Frontal cortex (tissue), 4 donors: ENCODE results near the gene SLC25A38. TPM values are rescaled to one million over a fixed set of nuclear protein-coding genes. Genes with fewer than 3 reads are reported as not detected.

ENCODE experiments used
- DNase-seq, 2 donors: peaks; one replicate each; pipeline ENCODE4 v3.0.0; 2012; ENCODE audit warnings: low spot score in 2 of 2
- FAIRE-seq: peaks from 2 replicates; lab custom pipeline; 2012; peaks lifted over from hg19 to GRCh38; lab: Jason Lieb, UNC
- total RNA-seq: library from RNA; depleted of rRNA; stranded (reverse); fragments of >200 nt; gene quantifications from one replicate; pipeline ENCODE4 v1.2.3, GENCODE V29; 2014
- donor health status: control.
- donor health status: control.
- donor health status: control.

SLC25A38 gene
- total RNA-seq, 1 donor from 2014 or later: 14.3 TPM

DNA sequence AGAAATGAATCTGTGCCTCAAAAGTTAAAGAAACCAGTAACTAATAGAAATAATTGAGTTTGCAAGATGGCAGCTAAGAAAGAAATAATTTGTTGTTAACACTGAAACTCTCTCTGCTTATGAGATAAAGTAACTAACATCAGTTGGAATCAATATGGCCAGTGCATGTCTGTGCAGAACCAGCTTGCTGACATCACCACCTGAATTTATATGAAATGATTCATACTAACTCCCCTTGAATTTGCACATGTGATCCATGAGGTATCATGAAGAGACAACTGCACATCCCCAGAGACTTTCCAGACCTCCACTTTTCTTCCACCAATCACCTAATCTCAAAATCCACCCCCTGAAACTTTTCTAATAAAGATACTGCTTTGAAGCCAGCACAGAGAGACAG, 10.3 kb upstream of the SLC25A38 start:
- FAIRE-seq (no peak), DNase-seq (no peak)

DNA sequence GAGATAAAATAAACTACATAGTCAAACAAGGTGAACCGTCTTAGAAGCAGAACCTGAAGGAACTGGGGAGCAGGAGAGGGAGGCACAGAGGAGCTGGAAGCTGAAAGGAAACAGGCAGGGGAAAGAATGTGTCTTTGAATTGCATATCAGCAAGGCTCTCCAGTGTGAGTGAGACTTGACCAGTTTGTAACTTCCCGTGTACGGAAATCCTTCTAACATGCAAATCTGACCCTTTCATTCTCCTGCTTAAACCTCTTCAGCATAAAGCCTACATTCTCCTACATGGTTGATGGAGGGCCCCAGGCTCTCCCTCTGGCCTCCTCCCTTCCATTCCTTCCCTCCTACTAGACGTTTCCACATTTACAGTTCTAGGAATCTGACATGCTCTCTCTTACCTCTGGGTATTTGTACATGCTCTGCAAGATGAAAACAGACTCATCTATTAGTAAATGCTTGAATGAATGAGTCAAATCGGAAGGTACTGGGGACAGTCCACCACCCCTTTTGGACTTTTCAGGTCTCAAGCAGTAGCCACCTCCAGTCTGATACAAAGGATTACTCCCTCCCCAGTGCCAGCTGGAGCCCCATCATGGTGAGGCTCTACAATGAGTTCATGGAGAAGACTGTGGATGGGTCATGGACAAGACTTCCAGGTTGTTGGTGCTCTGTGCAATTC, 6.1 kb upstream of the SLC25A38 start:
- no peak for FAIRE-seq
- DNase-seq: no peak

DNA sequence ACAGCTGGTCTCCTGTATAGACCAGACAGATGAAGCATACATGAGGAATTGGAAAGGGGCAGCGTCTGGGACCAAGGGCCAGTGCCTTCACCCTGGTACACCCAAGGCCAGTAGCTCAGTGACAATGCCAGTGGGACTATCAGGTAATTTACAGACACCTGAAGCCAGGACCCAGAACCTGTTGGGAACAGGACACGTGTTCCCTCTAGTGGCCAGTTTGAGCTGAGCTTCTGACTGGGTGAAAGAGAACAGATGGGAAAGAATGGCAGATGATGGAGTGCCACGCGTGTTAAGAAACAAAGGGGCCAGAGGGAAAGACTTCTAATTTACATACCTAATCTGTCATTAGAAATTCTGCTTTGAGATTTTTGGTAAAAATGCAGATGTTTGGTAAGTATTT, 5.1 kb upstream of the SLC25A38 start:
- peak in 1 of 2 donors; percentile 26 for DNase-seq

DNA sequence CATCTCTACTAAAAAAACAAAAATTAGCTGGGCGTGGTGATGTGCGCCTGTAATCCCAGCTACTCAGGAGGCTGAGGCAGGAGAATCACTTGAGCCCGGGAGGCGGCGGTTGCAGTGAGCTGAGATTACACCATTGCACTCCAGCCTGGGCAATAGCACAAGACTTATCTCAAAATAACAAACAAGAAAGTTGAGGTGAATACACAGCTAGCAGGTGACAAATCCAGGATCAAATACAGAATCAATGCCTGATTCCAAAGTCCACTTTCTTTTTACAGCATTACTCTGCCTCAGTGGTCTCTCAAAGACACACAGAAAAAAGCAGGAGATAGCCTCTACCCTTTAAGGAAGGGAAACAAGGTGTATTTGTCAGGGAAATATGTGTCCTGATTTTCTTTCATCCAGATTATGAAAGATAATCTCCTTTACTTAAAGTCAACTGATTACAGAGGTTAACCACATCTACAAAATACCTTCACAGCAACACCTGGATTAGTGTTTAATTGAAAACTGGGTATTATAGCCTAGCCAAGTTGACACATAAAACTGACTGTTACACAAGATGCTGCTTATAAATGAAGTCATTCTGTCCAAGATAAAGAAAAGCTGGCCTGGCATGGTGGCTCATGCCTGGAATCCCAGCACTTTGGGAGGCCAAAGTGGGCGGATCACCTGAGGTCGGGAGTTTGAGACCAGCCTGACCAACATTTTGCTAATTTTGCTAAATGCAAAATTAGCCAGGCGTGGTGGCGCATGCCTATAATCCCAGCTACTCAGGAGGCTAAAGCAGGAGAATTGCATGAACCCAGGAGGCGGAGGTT, 4.0 kb upstream of the SLC25A38 start:
- no peak for DNase-seq
- no peak for FAIRE-seq

More for the DNA sequence above, 5.1 kb upstream of the SLC25A38 start:
- FAIRE-seq: no peak

DNA sequence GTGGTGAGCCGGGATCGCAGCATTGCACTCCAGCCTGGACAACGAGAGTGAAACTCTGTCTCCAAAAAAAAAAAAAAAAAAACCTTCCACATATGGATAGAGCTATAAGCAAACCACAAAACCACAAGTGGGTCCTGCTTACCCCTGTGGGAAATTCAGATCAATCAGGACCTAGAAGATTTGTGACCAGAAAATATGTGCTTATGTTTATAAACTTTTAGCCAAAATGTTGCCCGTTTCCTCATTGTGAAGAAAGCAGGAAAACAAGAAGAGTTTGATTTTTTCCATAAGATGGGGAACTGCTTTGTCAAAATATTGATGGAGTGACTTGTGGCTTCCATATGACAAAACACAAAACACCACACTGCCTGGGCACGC, 3.4 kb upstream of the SLC25A38 start:
- DNase-seq: no peak

DNA sequence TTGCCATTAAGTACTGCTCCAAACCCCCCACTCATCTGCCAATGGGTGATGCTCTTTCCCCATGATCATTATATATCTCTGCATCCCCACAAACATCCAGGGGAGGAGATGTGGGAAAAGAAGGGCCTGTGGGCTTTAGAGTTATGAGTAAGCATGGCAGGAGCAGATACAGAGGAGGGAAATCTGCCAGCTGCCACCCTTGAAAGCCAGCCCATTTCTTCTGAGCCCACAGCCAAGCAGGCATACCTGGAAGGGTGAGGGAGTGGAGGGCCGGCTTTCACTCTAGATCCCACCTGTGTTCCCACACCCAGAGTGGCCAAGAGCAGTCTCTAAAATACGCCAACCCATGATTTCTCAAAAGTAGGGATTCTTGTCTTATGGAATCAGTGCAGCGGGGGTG, 1.7 kb upstream of the SLC25A38 start:
- FAIRE-seq: no peak
- DNase-seq: no peak

More for the DNA sequence above, 3.4 kb upstream of the SLC25A38 start:
- FAIRE-seq: no peak

DNA sequence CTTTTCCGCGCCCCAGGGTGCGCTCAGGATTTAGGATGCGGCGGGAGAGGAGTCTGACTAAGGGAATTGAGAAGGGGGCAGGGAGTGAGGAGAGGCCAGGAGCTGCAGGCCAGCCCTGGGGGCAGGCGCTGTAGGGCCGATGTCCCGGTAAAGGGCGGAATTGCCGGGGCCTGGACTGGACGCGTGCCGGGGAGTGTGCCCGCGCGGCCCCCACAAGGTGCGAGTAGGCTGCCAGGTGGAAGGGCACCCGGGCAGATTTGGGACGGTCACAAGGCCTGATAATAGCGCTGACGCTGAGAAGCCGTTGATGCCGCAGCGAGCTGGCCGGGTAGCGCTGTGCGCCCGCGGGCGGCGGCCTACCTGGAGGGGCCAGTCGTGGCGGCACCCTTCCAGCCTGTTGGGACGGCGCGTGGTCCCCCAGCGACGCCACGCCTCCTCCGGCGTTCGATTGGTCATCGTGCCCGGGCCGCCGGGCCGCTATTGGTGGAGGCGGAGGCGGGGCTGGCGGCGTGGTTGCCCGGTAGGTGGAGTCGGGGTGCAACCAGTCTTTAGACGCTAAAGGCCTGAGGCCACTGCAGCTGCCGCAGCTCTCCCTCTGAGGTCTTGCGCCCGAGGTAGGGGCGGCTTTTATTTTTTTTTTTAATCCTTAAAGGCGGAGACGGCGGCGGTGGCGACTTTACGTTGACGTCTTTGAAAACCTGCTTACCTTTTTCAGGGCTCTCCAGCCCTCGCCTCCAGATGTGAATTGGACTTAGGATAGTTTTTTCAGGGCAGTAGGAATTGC, 903 bp downstream of the SLC25A38 start:
- FAIRE-seq: no peak

DNA sequence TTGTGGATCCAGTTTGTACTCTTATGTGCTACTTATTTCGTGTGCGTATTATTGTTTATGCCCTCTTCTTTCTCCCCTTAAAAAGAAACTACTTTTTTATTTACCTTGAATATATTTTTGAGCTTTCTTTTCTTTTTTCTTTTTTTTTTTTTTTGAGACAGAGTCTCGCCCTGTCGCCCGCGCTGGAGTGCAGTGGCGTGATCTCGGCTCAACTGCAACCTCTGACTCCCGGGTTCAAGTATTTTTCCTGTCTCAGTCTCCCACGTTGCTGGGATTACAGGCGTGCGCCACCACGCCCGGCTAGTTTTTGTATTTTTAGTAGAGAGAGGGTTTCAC, 1.5 kb downstream of the SLC25A38 start:
- FAIRE-seq: no peak

More for the DNA sequence above, 903 bp downstream of the SLC25A38 start:
- DNase-seq: peak; percentile 95 to 99

DNA sequence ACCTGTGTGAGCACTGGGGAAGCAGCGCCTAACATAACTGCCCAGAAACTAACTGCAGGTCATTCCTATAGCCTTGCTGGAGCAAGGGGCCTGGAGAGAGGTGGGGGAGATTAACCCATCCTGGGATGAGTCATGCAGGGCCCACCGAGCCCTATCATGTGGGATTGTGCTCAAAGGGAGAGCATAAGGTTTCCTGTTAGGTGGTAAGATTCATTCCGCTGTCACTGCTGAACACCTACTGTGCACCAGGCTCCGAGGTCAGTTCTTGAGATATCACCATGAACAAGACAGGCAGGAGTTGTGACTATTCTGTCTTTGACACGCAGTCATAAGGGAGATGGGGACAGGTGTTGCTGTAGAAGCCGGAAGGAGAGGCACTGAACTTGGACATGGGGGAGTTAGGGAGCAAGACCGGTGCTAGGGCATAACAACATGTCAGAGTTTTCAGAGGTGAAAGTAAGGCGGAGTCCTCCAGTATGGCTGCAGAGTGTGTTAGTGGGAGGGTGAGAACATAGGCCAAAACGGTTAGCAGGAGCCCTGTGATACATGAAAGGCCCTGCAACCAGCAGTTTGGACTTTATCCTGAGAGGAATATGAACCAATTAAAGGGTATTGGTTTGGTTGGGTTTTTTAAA, 2.4 kb downstream of the SLC25A38 start:
- DNase-seq (no peak), FAIRE-seq (no peak)

More for the DNA sequence above, 1.5 kb downstream of the SLC25A38 start:
- DNase-seq: no peak

DNA sequence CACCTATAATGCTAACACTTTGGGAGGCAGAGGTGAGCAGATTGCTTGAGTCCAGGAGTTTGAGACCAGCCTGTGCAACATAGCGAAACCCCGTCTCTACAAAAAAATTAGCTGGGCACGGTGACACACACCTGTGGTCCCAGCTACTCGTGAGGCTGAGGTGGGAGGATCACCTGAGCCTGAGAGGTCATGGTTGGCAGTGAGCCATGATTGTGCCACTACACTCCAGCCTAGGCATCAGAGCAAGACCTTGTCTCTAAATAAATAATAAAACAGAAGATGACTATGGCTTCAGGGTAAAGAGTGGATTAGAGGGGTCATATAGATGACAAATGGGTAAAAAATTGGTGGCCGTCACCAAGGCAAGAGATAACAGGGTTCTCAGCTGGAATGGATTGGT, 3.1 kb downstream of the SLC25A38 start:
- DNase-seq (no peak), FAIRE-seq (no peak)

DNA sequence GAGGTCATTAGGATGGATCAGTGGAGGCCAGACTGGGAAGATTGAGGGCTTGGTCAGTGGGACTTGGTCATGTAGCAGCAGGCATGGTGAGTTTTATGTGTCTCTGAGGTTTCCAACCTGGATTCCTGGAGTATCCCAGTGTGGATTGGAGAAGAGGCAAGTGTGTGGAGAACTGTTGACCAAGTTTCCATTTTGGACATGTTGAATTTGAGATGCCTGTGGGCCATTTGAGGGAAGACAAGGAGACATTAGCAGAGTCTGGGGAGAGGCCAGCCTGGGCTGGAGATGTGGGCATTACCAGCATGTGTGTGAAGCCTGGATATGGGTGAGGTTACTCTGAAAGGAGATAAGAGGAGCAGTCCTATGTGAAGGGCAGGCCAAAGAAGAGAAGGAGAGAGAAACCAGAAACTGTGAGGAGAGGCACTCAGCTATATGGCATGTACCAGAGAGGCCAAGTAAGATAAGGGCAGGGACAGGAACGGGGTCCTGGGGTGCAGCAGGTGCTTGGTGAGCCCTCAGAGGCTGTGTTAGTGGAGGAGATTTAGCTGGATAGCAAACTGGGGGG, 4.3 kb downstream of the SLC25A38 start:
- FAIRE-seq (no peak), DNase-seq (no peak)

DNA sequence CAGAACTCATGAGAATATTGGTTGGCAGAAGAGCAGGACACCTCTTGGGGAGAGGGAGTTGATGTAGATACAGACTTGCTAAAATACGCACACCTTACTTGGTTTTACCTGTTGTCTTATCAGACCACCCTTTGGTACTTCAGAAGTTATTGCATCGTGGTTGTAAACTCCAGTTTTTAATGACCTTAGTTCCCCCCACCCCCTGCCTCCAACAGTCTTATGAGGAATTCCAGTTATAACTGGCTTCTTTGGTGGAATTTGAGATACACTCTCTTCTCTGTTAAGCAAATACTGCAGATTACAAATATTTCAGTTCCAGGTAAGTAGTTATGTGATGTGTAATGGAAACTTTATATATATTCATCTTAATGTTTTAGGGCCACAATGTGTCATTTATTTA, 5.0 kb downstream of the SLC25A38 start:
- FAIRE-seq (no peak), DNase-seq (no peak)

DNA sequence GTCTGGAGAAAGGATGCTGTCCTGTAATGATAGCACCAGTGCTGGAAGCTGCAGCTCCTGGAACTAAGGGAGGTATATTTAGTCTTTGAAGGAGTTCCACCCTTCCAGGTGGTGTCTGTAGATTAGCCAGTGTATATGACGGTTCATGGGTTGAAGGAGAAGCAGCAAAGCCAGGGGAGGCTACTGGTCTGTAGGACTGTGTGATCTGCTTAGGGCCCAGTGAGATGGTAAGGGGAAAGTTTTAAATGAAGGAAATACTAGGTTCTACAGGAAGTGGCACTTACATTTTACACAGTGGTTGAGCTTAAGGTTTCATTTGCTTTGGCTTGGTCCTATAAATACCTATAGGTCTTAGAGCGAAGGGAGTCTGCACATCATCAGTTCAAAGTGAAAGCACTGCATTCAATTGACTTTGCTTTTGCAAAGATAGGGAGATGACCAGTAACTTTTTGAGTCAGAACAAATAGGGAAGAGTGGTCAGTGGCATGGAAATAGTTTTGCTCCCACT, 5.6 kb downstream of the SLC25A38 start:
- no peak for DNase-seq
- FAIRE-seq: no peak

DNA sequence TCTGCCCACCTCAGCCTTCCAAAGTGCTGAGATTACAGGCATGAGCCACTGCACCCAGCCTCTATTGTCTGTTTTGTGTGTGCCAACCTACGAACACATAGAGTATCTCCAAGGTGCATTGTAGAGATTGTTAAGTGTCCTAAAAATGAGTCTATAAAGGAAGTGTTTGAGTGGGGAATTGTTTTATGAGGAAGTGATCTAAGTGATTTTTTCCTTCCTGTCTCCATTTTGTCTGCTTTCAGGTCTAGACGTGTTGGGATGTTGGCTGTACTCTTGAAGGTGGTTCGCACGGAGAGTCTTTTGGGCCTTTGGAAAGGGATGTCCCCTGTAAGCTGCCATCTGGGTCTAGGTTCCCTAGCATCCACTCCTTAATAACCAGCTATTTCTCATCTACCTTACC, 7.0 kb downstream of the SLC25A38 start:
- FAIRE-seq (no peak), DNase-seq (no peak)

DNA sequence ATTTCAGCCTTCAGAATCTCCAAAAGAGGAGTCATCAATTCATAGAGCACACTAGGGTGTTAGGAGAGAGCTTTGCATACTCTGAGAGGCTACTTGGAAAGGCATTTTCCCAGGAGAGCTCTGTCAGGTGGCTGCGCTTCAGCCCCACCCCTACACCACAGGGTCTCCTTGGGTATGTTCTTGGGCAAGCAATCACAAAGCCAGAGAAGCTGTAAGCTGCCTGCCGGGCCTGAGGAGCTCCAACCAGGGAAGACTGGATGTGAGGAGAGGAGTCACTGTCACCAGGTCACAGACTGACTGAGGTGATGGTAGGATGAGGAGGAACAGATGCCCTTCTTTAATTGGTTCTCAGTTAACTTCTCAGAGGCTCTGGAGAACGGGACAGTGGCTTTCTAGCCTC, 13.5 kb downstream of the SLC25A38 start:
- DNase-seq (no peak), FAIRE-seq (no peak)

DNA sequence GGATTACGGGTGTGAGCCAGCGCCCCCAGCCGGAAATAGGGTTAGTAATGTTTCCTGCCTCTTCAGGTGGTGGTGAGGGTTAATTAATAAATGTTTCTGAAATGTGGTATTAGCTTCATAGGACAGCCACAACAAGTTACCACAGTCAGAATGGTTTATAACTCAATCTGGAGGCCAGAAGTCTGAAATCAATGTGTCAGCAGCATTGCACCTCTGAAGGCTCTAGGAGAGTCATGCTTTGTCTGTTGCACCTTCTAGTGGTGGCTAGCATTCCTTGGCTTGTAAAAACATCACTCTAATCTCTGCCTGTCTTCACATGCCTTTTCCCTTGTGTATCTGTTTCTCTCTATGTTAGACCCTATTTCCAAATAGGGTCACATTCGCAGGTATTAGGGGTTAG, 15.5 kb downstream of the SLC25A38 start:
- no peak for FAIRE-seq
- no peak for DNase-seq

DNA sequence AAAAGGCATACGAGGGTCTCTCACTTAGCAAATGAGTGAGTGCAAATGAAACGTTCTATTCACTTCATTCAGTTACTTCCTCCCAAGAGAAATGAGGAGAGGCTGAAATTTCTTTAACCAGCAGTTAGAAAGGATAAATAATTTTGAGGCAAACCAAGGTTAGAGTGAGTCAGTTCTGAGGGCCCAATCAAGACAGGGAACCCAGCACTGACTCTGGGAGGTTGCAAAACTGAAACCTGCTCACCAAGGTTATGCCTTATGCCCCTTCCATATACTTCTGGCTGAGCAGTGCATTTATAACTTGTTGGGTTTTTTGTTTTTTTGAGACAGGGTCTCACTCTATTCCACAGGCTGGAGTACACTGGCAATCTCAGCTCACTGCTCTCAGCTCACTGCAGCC, 18.8 kb downstream of the SLC25A38 start:
- FAIRE-seq (no peak), DNase-seq (no peak)

DNA sequence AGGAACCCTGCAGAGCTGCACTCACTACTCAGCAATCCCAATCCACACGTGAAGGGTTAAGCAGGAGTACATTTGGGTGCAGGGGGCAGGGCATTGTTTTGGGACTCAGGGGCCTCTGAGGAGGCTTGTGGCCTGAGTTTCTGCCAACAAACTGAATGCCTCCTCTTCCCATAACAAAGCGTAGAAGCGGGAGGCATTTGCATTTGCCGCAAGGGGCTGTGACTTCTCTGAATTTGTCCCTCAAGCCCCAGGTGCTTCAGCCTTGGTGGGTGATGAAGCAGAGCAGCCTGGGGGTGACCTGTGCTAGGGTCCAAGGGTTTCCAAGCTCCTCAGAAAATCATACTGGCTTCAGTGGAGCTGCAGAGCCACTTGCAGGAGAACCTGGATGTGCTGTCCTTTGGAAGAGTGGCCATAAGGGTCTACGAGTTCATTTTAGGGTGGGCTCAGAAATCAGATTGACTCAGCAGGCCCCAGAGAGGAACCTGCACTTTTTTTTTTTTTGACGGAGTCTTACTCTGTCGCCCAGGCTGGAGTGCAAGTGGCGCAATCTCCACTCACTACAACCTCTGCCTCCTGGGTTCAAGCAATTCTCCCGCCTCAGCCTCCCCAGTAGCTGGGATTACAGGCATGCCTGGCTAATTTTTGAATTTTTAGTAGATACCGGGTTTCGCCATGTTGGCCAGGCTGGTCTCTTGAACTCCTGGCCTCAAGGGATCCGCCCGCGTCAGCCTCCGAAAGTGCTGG, 21.9 kb downstream of the SLC25A38 start:
- DNase-seq: no peak
- no peak for FAIRE-seq

DNA sequence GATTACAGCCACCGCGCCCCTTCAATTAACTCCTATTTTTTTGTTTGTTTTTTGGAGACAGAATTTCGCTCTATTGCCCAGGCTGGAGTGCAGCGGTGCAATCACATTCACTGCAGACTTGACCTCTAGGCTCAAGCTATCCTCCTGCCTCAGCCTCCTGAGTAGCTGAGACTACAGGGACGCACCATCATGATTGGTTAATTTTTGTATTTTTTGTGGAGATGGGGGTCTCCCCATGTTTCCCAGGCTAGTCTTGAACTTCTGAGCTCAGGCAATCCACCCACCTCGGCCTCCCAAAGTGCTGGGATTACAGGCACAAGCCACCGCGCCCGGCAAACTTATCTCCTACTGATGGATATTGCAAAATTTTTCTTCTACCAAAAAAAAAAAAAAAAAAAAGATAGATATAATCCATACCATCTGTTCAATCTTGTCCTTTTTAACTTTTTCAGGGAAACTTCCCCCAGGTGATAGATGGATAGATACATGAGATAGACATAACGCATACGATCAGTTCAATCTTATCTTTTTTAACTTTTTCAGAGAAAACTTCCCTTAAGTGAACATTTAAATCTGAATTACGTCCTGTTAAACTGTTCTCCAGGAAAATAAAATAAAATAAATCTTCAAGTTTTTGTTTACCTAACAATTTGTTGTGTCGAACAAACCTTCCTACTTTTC, 22.7 kb downstream of the SLC25A38 start:
- no peak for FAIRE-seq
- DNase-seq: no peak
